GM23338 (cell line): ENCODE data around the gene GID4. TPM values are rescaled to one million over a fixed set of nuclear protein-coding genes. Genes with fewer than 3 reads are reported as not detected.

Experiments
- ATAC-seq: fragments of 200-7000 bp; cut with Tn5 transposase; 3 replicates; pipeline ENCODE4 v1.9.1; 2020
- DNase-seq: peaks from one replicate; pipeline ENCODE4 v3.0.0-alpha.2; 2015; ENCODE audit warnings: low spot score
- H2AFZ ChIP-seq: fragments of 200-600 bp; sonication (generic); 2 replicates; pipeline ENCODE4 v1.8.0; 2016; ENCODE audit warnings: antibody characterized with exemption, mild to moderate bottlenecking, moderate library complexity
- H3F3A ChIP-seq: fragments of 200-600 bp; sonication (generic); replicated peaks from 2 replicates; pipeline ENCODE4 v1.8.0; 2017; ENCODE audit warnings: antibody characterized with exemption, mixed run types, low read depth
- H3K27ac ChIP-seq: fragments of 200-600 bp; sonication (generic); 2 replicates; pipeline ENCODE4 v1.6.1; 2016; ENCODE audit warnings: low read depth
- H3K27me3 ChIP-seq: fragments of 200-600 bp; sonication (generic); 2 replicates; pipeline ENCODE4 v1.8.0; 2016; ENCODE audit warnings: mild to moderate bottlenecking, mixed run types, moderate library complexity; ENCODE audit not compliant: insufficient read depth
- H3K36me3 ChIP-seq: fragments of 200-600 bp; sonication (generic); 2 replicates; pipeline ENCODE4 v1.8.0; 2016; ENCODE audit warnings: mild to moderate bottlenecking; ENCODE audit not compliant: insufficient read depth
- H3K4me1 ChIP-seq: fragments of 200-600 bp; sonication (generic); 2 replicates; pipeline ENCODE4 v1.8.0; 2016; ENCODE audit warnings: mild to moderate bottlenecking, moderate library complexity; ENCODE audit not compliant: insufficient read depth
- H3K4me2 ChIP-seq: fragments of 200-600 bp; sonication (generic); 2 replicates; pipeline ENCODE4 v1.7.1; 2017; ENCODE audit warnings: mixed run types
- H3K4me3 ChIP-seq: fragments of 200-600 bp; sonication (generic); 2 replicates; pipeline ENCODE4 v1.6.1; 2016; ENCODE audit warnings: mixed run types
- H3K79me2 ChIP-seq: fragments of 200-600 bp; sonication (generic); replicated peaks from 2 replicates; pipeline ENCODE4 v1.8.0; 2017; ENCODE audit warnings: mild to moderate bottlenecking; ENCODE audit not compliant: insufficient read depth
- H3K9me2 ChIP-seq: fragments of 200-600 bp; sonication (generic); 2 replicates; pipeline ENCODE4 v1.8.0; 2017; ENCODE audit not compliant: insufficient read depth
- H4K20me1 ChIP-seq: fragments of 200-600 bp; sonication (generic); replicated peaks from 2 replicates; pipeline ENCODE4 v1.8.0; 2017; ENCODE audit warnings: mild to moderate bottlenecking; ENCODE audit not compliant: insufficient read depth
- H3K27ac Mint-ChIP-seq: 2 replicates; pipeline ENCODE4 v1.8.0; 2020; ENCODE audit warnings: inconsistent platforms, mild to moderate bottlenecking, moderate library complexity, mixed read lengths
- H3K27me3 Mint-ChIP-seq: 3 replicates; pipeline ENCODE4 v1.8.0; 2022; ENCODE audit warnings: low read depth, mild to moderate bottlenecking, moderate library complexity, mixed read lengths, inconsistent platforms; ENCODE audit not compliant: insufficient read depth, poor library complexity
- H3K36me3 Mint-ChIP-seq: 3 replicates; pipeline ENCODE4 v1.8.0; 2021; ENCODE audit warnings: low read depth, mild to moderate bottlenecking, inconsistent platforms, moderate library complexity, mixed read lengths
- H3K4me1 Mint-ChIP-seq: 3 replicates; pipeline ENCODE4 v1.8.0; 2020; ENCODE audit warnings: mild to moderate bottlenecking, inconsistent platforms, mixed read lengths
- H3K4me3 Mint-ChIP-seq: 3 replicates; pipeline ENCODE4 v1.8.0; 2021; ENCODE audit warnings: moderate library complexity, mild to moderate bottlenecking, inconsistent platforms, mixed read lengths
- H3K9me3 Mint-ChIP-seq: 3 replicates; pipeline ENCODE4 v1.8.0; 2020; ENCODE audit warnings: moderate library complexity, mild to moderate bottlenecking, inconsistent platforms, mixed read lengths
- CREB1 ChIP-seq: fragments of 250-450 bp; sonication (Bioruptor Pico); IDR thresholded peaks from 2 replicates; pipeline ENCODE4 v1.5.0; 2020; ENCODE audit warnings: low read depth, mild to moderate bottlenecking, moderate library complexity
- EZH2 ChIP-seq: fragments of 200-600 bp; sonication (generic); IDR thresholded peaks from one replicate; pipeline ENCODE4 v1.8.0; 2017; ENCODE audit warnings: antibody characterized with exemption, mild to moderate bottlenecking, low read depth; ENCODE audit not compliant: unreplicated experiment
- JUNB ChIP-seq: IDR thresholded peaks from one replicate; pipeline ENCODE4 v1.6.1; 2016; ENCODE audit warnings: antibody characterized with exemption; ENCODE audit not compliant: unreplicated experiment
- NANOG ChIP-seq: IDR thresholded peaks from 2 replicates; pipeline ENCODE4 v1.6.1; 2016; ENCODE audit warnings: antibody characterized with exemption, borderline replicate concordance
- POLR2AphosphoS5 ChIP-seq: IDR thresholded peaks from 2 replicates; pipeline ENCODE4 v1.6.1; 2016; ENCODE audit warnings: antibody characterized with exemption, low read depth
- ZNF114 ChIP-seq: fragments of 250-450 bp; sonication (Bioruptor Pico); IDR thresholded peaks from 2 replicates; pipeline ENCODE4 v1.5.0; 2020; ENCODE audit warnings: mild to moderate bottlenecking, moderate library complexity
- ZNF331 ChIP-seq: fragments of 250-450 bp; sonication (Bioruptor Pico); IDR thresholded peaks from 2 replicates; pipeline ENCODE4 v1.5.0; 2020; ENCODE audit warnings: low read depth, mild to moderate bottlenecking, moderate library complexity
- ZNF462 ChIP-seq: fragments of 250-450 bp; sonication (Bioruptor Pico); IDR thresholded peaks from 2 replicates; pipeline ENCODE4 v1.5.0; 2020; ENCODE audit warnings: mild to moderate bottlenecking, moderate library complexity
- polyA plus RNA-seq: library from polyadenylated mRNA; unstranded; fragments of >200 nt; fragmentation: Nextera tagmentation; extraction: Ambion mirVana; gene quantifications from 2 replicates; pipeline ENCODE4 v1.2.1, GENCODE V29; 2016
- total RNA-seq: library from RNA; depleted of rRNA; stranded (reverse); fragments of >200 nt; shearing (Covaris generic); gene quantifications from 2 replicates; pipeline ENCODE4 v1.2.3, GENCODE V29; 2014
- TF ChIP-seq, protein P1 (sequence below): IDR thresholded peaks from 2 replicates; pipeline ENCODE4 v1.6.1; 2016; ENCODE audit warnings: antibody characterized with exemption
- TF ChIP-seq, protein P2 (sequence below), 2 experiments: fragments of 200-600 bp in 1 of 2; sonication (generic) in 1 of 2; conservative IDR thresholded peaks; 2 replicates each; pipeline versions ENCODE4 v1.5.1 to v1.6.1; 2016 to 2017; ENCODE audit warnings: antibody characterized with exemption in 2 of 2, low read depth in 2 of 2, mild to moderate bottlenecking in 2 of 2, moderate library complexity in 1 of 2
- TF ChIP-seq, protein P3 (sequence below): IDR thresholded peaks from one replicate; pipeline ENCODE4 v1.6.1; 2018; ENCODE audit warnings: antibody characterized with exemption; ENCODE audit not compliant: unreplicated experiment

Gene GID4
- total and polyA plus RNA-seq, 2 experiments from 2014 or later, result 6.3 to 11.2 TPM

GRCh38 chr17:18019838-18020154 lies 19.4 kb upstream of the GID4 start:
- no peak for ATAC-seq
- TF ChIP-seq, protein P1, sequence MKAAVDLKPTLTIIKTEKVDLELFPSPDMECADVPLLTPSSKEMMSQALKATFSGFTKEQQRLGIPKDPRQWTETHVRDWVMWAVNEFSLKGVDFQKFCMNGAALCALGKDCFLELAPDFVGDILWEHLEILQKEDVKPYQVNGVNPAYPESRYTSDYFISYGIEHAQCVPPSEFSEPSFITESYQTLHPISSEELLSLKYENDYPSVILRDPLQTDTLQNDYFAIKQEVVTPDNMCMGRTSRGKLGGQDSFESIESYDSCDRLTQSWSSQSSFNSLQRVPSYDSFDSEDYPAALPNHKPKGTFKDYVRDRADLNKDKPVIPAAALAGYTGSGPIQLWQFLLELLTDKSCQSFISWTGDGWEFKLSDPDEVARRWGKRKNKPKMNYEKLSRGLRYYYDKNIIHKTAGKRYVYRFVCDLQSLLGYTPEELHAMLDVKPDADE, result no peak
- TF ChIP-seq ZNF114 (CRISPR knock-in tag) (no peak), POLR2AphosphoS5 (no peak), JUNB (no peak), EZH2 (no peak), ZNF331 (CRISPR knock-in tag) (no peak), CREB1 (CRISPR knock-in tag) (no peak), NANOG (no peak), ZNF462 (CRISPR knock-in tag) (no peak)
- TF ChIP-seq, protein P2, sequence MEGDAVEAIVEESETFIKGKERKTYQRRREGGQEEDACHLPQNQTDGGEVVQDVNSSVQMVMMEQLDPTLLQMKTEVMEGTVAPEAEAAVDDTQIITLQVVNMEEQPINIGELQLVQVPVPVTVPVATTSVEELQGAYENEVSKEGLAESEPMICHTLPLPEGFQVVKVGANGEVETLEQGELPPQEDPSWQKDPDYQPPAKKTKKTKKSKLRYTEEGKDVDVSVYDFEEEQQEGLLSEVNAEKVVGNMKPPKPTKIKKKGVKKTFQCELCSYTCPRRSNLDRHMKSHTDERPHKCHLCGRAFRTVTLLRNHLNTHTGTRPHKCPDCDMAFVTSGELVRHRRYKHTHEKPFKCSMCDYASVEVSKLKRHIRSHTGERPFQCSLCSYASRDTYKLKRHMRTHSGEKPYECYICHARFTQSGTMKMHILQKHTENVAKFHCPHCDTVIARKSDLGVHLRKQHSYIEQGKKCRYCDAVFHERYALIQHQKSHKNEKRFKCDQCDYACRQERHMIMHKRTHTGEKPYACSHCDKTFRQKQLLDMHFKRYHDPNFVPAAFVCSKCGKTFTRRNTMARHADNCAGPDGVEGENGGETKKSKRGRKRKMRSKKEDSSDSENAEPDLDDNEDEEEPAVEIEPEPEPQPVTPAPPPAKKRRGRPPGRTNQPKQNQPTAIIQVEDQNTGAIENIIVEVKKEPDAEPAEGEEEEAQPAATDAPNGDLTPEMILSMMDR (conservative IDR thresholded peaks at IDR 0.05; ENCODE audit: low read depth in 2 of 2), result no peak
- TF ChIP-seq, protein P3, sequence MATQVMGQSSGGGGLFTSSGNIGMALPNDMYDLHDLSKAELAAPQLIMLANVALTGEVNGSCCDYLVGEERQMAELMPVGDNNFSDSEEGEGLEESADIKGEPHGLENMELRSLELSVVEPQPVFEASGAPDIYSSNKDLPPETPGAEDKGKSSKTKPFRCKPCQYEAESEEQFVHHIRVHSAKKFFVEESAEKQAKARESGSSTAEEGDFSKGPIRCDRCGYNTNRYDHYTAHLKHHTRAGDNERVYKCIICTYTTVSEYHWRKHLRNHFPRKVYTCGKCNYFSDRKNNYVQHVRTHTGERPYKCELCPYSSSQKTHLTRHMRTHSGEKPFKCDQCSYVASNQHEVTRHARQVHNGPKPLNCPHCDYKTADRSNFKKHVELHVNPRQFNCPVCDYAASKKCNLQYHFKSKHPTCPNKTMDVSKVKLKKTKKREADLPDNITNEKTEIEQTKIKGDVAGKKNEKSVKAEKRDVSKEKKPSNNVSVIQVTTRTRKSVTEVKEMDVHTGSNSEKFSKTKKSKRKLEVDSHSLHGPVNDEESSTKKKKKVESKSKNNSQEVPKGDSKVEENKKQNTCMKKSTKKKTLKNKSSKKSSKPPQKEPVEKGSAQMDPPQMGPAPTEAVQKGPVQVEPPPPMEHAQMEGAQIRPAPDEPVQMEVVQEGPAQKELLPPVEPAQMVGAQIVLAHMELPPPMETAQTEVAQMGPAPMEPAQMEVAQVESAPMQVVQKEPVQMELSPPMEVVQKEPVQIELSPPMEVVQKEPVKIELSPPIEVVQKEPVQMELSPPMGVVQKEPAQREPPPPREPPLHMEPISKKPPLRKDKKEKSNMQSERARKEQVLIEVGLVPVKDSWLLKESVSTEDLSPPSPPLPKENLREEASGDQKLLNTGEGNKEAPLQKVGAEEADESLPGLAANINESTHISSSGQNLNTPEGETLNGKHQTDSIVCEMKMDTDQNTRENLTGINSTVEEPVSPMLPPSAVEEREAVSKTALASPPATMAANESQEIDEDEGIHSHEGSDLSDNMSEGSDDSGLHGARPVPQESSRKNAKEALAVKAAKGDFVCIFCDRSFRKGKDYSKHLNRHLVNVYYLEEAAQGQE, result no peak
- H3K27ac ChIP-seq, result no peak overlapping the region
- H3K27me3 ChIP-seq, result no peaks in the 10 kb centered on the region
- Mint-ChIP-seq H3K36me3 (no peaks in the 10 kb centered on the region; the same call in 2 of the 3 replicates), H3K9me3 (no peaks in the 10 kb centered on the region), H3K4me3 (no peak overlapping the region), H3K27me3 (peaks cover 3% of the 10 kb centered on the region), H3K27ac (no peak overlapping the region), H3K4me1 (peaks cover 3% of the 10 kb centered on the region; the same call in 2 of the 3 replicates)
- H4K20me1 ChIP-seq, result no peaks in the 10 kb centered on the region
- 0 out of 2 replicates have a peak, but pooled peaks cover 5% of the 10 kb centered on the region for H3K4me1 ChIP-seq
- DNase-seq, result no peak
- H3K4me2 ChIP-seq, result no peak overlapping the region
- H3F3A ChIP-seq, result no peaks in the 10 kb centered on the region
- no peaks in the 10 kb centered on the region for H3K36me3 ChIP-seq
- no peak overlapping the region for H3K4me3 ChIP-seq
- H3K9me2 ChIP-seq, result no peaks in the 10 kb centered on the region
- no peak overlapping the region for H2AFZ ChIP-seq
- no peaks in the 10 kb centered on the region for H3K79me2 ChIP-seq
